ENCODE measurements around the gene HRH2. TPM values are rescaled to one million over a fixed set of nuclear protein-coding genes. Genes with fewer than 3 reads are reported as not detected.

Gene HRH2
- total RNA-seq, 1 experiment from 2014 or later = 9.3 TPM

DNA sequence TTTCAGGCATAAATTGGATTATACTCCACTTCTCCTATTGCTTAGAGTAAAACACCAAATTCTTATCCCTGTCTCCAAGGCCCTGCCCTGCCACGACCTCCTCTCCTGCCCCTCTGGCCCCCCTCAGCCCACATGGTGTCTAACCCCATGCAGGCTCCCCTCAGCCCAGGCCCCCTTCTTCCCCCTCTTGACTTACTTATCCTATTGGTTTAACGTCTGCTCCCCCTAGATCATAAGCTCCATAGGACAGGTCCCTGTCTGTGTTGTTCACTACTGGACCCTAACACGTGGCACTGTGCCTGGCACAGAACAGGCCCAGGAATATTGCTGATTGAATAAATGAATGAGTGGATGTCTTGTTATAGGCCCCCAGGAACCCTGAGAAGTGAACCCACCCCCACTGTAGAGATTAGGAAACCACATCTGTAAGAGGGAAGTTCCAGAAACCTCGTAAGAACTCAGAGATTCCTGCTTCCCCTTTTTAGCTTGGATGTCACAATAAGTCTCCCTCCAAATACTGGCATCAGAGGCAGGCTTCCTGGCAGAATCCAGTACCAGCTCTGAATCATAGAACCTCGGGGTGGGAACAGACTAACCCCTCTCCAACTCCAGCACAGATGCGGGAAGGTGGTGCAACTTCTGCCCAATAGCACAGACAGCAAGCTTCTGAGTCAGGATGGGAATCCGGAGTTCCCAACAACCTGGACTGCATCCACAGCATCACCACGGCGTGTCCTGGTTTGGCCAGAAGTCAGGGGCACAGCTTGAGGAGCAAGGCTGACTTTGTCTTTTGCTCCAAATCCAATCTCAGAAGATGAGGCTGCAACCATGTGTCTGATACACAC lies 31.5 kb downstream of the HRH2 start:
- H3K27me3 Mint-ChIP-seq (ENCODE audit: low read depth) = no peaks in the 10 kb centered on the region
- H3K27ac Mint-ChIP-seq = no peak overlapping the region
- H3K9me3 Mint-ChIP-seq = peaks cover 4% of the 10 kb centered on the region; the same call in 1 of the 2 replicates
- TF ChIP-seq NFATC4 (CRISPR knock-in tag; IDR thresholded peaks at IDR 0.05) (no peak), NR2C2 (CRISPR knock-in tag; IDR thresholded peaks at IDR 0.05) (no peak), ZNF396 (CRISPR knock-in tag; IDR thresholded peaks at IDR 0.05; ENCODE audit: borderline replicate concordance) (no peak), GABPB1 (CRISPR knock-in tag; IDR thresholded peaks at IDR 0.05) (no peak)
- TF ChIP-seq, protein P1, sequence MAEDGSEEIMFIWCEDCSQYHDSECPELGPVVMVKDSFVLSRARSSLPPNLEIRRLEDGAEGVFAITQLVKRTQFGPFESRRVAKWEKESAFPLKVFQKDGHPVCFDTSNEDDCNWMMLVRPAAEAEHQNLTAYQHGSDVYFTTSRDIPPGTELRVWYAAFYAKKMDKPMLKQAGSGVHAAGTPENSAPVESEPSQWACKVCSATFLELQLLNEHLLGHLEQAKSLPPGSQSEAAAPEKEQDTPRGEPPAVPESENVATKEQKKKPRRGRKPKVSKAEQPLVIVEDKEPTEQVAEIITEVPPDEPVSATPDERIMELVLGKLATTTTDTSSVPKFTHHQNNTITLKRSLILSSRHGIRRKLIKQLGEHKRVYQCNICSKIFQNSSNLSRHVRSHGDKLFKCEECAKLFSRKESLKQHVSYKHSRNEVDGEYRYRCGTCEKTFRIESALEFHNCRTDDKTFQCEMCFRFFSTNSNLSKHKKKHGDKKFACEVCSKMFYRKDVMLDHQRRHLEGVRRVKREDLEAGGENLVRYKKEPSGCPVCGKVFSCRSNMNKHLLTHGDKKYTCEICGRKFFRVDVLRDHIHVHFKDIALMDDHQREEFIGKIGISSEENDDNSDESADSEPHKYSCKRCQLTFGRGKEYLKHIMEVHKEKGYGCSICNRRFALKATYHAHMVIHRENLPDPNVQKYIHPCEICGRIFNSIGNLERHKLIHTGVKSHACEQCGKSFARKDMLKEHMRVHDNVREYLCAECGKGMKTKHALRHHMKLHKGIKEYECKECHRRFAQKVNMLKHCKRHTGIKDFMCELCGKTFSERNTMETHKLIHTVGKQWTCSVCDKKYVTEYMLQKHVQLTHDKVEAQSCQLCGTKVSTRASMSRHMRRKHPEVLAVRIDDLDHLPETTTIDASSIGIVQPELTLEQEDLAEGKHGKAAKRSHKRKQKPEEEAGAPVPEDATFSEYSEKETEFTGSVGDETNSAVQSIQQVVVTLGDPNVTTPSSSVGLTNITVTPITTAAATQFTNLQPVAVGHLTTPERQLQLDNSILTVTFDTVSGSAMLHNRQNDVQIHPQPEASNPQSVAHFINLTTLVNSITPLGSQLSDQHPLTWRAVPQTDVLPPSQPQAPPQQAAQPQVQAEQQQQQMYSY (CRISPR knock-in tag; IDR thresholded peaks at IDR 0.05) = no peak
- H3K4me1 Mint-ChIP-seq = peaks cover 21% of the 10 kb centered on the region
- H3K4me3 Mint-ChIP-seq = no peak overlapping the region
- ChIA-PET POLR2A (no interaction called here), CTCF (interaction anchor here (0.7 to 4.8 kb wide), 10 partner anchors 12 to 155 kb away, joined by 3 to 58 read pairs (median 8); no protein-coding TSS in a partner anchor)
- H3K36me3 Mint-ChIP-seq = peaks cover 14% of the 10 kb centered on the region
- ATAC-seq = no peak
- no peak for DNase-seq (ENCODE audit: low spot score)

DNA sequence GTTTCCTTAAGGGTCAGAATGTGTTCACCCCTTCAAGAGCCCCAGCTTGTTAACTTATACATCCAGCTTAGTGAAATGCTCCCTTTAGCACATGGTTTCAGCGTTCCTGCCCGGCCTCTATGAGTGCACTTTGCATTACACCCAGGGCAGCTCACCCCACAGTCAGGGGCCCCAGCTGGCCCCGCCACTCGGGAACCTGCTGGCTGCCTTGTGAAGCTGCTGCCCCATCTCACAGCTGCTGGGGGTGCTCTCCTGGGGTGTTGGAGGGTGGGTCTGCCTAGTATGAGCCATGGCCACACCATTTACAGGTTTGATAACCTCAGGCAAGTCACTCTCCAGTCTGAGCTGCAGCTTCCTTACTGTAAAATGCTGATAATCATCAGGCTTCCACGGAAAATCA lies 32.2 kb downstream of the HRH2 start:
- H3K4me1 Mint-ChIP-seq = peaks cover 24% of the 10 kb centered on the region
- TF ChIP-seq CREM (CRISPR knock-in tag; IDR thresholded peaks at IDR 0.05) = no peak
- TF ChIP-seq, protein P2, sequence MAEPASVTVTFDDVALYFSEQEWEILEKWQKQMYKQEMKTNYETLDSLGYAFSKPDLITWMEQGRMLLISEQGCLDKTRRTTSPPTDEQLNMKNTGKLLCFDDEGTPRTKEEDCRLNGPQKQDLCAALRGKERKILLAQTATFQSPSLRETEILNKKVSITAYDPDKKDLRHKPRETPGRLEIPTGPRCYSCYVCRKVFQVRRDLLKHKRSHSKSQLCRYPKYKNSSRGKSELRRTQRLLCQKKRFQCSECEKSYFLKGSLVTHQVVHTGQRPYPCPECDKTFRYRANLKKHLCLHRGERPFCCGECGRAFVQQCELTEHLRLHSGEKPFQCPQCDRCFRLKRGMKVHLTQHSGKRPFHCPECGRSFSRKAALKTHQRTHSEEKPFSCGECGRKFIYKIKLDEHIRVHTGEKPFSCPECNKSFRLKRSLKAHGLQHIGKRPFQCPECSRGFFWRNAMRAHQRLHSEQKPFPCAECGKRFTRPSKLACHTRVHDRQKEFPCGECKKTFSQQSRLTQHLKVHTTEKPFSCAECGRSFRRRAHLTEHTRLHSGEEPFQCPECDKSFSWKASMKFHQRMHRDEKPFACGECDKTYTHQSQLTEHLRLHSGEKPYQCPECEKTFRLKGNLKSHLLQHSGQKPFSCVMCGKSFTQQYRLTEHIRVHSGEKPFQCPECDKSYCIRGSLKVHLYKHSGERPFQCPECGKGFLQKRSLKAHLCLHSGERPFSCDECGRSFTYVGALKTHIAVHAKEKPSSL (CRISPR knock-in tag; conservative IDR thresholded peaks at IDR 0.05) = no peak
- no peak for TF ChIP-seq TEAD4 (CRISPR knock-in tag; IDR thresholded peaks at IDR 0.05)
- H3K27me3 Mint-ChIP-seq (ENCODE audit: low read depth) = no peaks in the 10 kb centered on the region
- POLR2A ChIA-PET = no interaction called here
- no peak overlapping the region for H3K4me3 Mint-ChIP-seq
- CTCF ChIA-PET = interaction anchor here (1.0 to 4.8 kb wide), 6 partner anchors 11 to 156 kb away, joined by 5 to 58 read pairs (median 10); no protein-coding TSS in a partner anchor
- no peak for ATAC-seq
- peaks cover 4% of the 10 kb centered on the region; the same call in 1 of the 2 replicates for H3K9me3 Mint-ChIP-seq
- peaks cover 11% of the 10 kb centered on the region for H3K36me3 Mint-ChIP-seq
- H3K27ac Mint-ChIP-seq = no peak overlapping the region
- no peak for DNase-seq (ENCODE audit: low spot score)

DNA sequence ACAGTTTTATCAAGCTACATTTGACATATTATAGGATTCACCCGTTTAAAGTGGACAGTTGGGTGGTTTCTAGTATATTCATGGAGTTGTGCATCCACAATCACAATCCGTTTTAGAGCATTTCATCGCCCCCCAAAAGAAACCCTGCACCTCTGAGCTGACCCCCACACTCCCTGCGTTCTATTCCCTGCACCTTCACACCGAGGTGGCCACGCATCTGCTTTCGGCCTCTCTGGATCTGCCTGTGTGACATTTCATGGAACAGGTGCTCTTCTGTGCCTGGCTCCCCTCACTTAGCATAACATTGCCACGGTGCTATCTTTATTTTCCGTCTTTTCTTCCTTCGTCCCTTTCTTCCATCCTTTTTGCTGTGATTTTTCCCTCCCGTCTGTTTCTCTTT lies 32.7 kb downstream of the HRH2 start:
- ATAC-seq (no peak), DNase-seq (ENCODE audit: low spot score) (no peak)
- Mint-ChIP-seq H3K27me3 (ENCODE audit: low read depth) (no peaks in the 10 kb centered on the region), H3K9me3 (peaks cover 4% of the 10 kb centered on the region; the same call in 1 of the 2 replicates), H3K4me1 (peaks cover 26% of the 10 kb centered on the region), H3K4me3 (no peak overlapping the region), H3K27ac (no peak overlapping the region), H3K36me3 (peaks cover 8% of the 10 kb centered on the region)
- ChIA-PET POLR2A (no interaction called here), CTCF (interaction anchor here (1.0 to 4.8 kb wide), 7 partner anchors 10 to 226 kb away, joined by 3 to 58 read pairs (median 9); no protein-coding TSS in a partner anchor)
- no peak for TF ChIP-seq MYBL2 (CRISPR knock-in tag; IDR thresholded peaks at IDR 0.05)
- no peak for TF ChIP-seq ZNF263 (CRISPR knock-in tag; IDR thresholded peaks at IDR 0.05; ENCODE audit: low read depth)
- no peak for TF ChIP-seq SMAD4 (CRISPR knock-in tag; IDR thresholded peaks at IDR 0.05)
- TF ChIP-seq JAZF1 (CRISPR knock-in tag; IDR thresholded peaks at IDR 0.05) = no peak
- TF ChIP-seq KAT7 (CRISPR knock-in tag; IDR thresholded peaks at IDR 0.05; ENCODE audit: borderline replicate concordance) = no peak
- TF ChIP-seq ZNF671 (CRISPR knock-in tag; IDR thresholded peaks at IDR 0.05) = no peak
- no peak for TF ChIP-seq SP1 (CRISPR knock-in tag; conservative IDR thresholded peaks at IDR 0.05)
- TF ChIP-seq SOX15 (CRISPR knock-in tag; IDR thresholded peaks at IDR 0.05) = no peak
- no peak for TF ChIP-seq ETV6 (CRISPR knock-in tag; IDR thresholded peaks at IDR 0.05)

Measured in WTC11 (cell line).